ENCODE results near the gene TRAPPC5.
A peak's percentile ranks its signal among the peaks of the same experiment; 100 is the strongest.
"Not testable (repeated sequence)": the region's sequence is repeated elsewhere in the genome, so short reads cannot be mapped to it uniquely, and the experiment has no call there.

The TRAPPC5 gene

GRCh38 chr19:7643031-7643415 is 37.6 kb upstream of the TRAPPC5 start:
- Histone ChIP-seq H3K27ac (replicated peaks) (no peak overlapping the region), H3K27me3 (ENCODE audit: insufficient read depth, poor library complexity, severe bottlenecking) (no peaks in the 10 kb centered on the region), H3K4me3 (replicated peaks; ENCODE audit: insufficient read depth, low read length) (no peak overlapping the region)
- DNase-seq (ENCODE audit: low read depth in 1 of 2, low spot score in 1 of 2), result no peak
- no peak for TF ChIP-seq POLR2AphosphoS5 (IDR thresholded peaks at IDR 0.05; ENCODE audit: low read depth)
- no peak for TF ChIP-seq GABPA (IDR thresholded peaks at IDR 0.05; ENCODE audit: low read depth)
- TF ChIP-seq, protein P1, sequence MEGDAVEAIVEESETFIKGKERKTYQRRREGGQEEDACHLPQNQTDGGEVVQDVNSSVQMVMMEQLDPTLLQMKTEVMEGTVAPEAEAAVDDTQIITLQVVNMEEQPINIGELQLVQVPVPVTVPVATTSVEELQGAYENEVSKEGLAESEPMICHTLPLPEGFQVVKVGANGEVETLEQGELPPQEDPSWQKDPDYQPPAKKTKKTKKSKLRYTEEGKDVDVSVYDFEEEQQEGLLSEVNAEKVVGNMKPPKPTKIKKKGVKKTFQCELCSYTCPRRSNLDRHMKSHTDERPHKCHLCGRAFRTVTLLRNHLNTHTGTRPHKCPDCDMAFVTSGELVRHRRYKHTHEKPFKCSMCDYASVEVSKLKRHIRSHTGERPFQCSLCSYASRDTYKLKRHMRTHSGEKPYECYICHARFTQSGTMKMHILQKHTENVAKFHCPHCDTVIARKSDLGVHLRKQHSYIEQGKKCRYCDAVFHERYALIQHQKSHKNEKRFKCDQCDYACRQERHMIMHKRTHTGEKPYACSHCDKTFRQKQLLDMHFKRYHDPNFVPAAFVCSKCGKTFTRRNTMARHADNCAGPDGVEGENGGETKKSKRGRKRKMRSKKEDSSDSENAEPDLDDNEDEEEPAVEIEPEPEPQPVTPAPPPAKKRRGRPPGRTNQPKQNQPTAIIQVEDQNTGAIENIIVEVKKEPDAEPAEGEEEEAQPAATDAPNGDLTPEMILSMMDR (IDR thresholded peaks at IDR 0.05; ENCODE audit: insufficient read depth, low read length), result no peak
- TF ChIP-seq REST (IDR thresholded peaks at IDR 0.05; ENCODE audit: insufficient replicate concordance, low read depth), result no peak
- no peak for TF ChIP-seq SPI1 (IDR thresholded peaks at IDR 0.05; ENCODE audit: borderline replicate concordance, low read depth)

GRCh38 chr19:7643629-7644549 is 36.7 kb upstream of the TRAPPC5 start:
- H3K27ac ChIP-seq (replicated peaks), result peak overlapping the region; percentile 90
- H3K4me3 ChIP-seq (replicated peaks; ENCODE audit: insufficient read depth, low read length); H3K27me3 ChIP-seq (ENCODE audit: insufficient read depth, poor library complexity, severe bottlenecking): not testable (repeated sequence)
- peak; percentile 32 to 74 for DNase-seq (ENCODE audit: low read depth in 1 of 2, low spot score in 1 of 2)

- peak overlapping the region; percentile 90 for H3K27ac ChIP-seq (replicated peaks)
- no peaks in the 10 kb centered on the region for H3K27me3 ChIP-seq (ENCODE audit: insufficient read depth, poor library complexity, severe bottlenecking)
- no peak overlapping the region for H3K4me3 ChIP-seq (replicated peaks; ENCODE audit: insufficient read depth, low read length)
- no peak for TF ChIP-seq REST (IDR thresholded peaks at IDR 0.05; ENCODE audit: insufficient replicate concordance, low read depth)
- DNase-seq (ENCODE audit: low read depth in 1 of 2, low spot score in 1 of 2), result no peak
Observed at GRCh38 chr19:7644550-7644877, 36.1 kb upstream of the TRAPPC5 start.

DNA sequence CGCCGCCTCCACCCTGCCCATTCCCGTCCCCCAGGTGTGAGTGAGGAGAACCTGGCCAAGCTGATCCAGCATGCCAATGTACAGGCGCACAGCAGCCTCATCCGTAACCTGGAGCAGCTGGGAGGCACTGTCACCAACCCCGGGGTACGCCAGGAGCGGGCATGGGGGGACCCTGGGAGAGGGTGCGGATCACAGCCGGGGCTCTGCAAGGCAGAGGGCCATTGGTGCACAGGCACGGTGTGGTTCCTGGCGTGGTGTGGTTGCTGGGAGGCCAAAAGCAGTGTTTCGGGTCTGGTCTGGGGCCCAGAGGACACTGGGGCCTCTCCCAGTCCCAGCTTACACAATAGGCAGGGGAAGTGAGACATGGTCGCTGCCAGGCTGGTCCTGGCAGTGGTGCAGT is 35.5 kb upstream of the TRAPPC5 start:
- H3K27me3 ChIP-seq (ENCODE audit: insufficient read depth, poor library complexity, severe bottlenecking), result no peaks in the 10 kb centered on the region
- peak; percentile 60; the same call in 1 of the 2 replicates for TF ChIP-seq POLR2AphosphoS5 (IDR thresholded peaks at IDR 0.05; ENCODE audit: low read depth)
- no peak for TF ChIP-seq SPI1 (IDR thresholded peaks at IDR 0.05; ENCODE audit: borderline replicate concordance, low read depth)
- H3K27ac ChIP-seq (replicated peaks), result peak overlapping the region; percentile 90
- DNase-seq (ENCODE audit: low read depth in 1 of 2, low spot score in 1 of 2), result peak; percentile 85 to 87
- H3K4me3 ChIP-seq (replicated peaks; ENCODE audit: insufficient read depth, low read length), result no peak overlapping the region

DNA sequence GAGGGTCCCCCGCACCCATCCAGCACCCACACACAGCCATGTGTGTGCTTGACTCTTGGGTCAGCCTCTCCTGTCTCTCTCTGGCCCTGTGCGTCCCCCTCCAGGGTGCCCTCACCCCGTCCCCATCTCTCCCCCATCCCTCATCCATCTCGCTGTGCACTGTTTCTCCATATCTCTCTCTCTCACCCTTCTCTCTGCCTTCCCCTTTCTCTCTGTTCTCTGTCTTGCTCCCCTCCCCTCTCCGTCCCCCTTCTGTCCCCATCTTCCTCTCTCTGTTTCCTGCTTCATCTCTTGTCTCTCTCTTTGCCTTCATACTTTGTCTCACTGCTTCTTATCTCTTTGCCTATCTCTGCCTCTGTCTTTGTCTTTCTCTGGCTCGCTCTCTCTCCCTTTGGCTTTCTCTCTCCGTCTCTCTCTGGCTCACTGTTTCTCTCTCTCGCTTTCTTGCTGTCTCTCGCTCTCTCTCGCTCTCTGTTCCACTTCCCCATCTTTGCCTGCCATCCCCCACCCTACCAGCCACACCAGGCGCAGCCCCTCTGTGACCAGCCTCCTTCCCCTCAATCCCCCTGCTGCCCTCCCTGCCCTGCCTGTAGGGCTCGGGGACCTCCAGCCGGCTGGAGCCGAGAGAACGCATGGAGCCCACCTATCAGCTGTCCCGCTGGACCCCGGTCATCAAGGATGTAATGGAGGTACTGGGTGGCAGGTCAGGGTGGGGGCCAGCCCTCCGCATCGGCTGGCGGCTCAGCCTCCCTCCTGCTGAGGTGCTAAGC is 34.8 kb upstream of the TRAPPC5 start:
- DNase-seq (ENCODE audit: low read depth in 1 of 2, low spot score in 1 of 2), result peak in 1 of 2 experiments; percentile 61
- H3K4me3 ChIP-seq (replicated peaks; ENCODE audit: insufficient read depth, low read length), result peak overlapping the region; percentile 49
- TF ChIP-seq POLR2AphosphoS5 (IDR thresholded peaks at IDR 0.05; ENCODE audit: low read depth), result no peak; the same call in 1 of the 2 replicates
- TF ChIP-seq SPI1 (IDR thresholded peaks at IDR 0.05; ENCODE audit: borderline replicate concordance, low read depth), result peak; percentile 56
- H3K27ac ChIP-seq (replicated peaks), result peak overlapping the region; percentile 90
- H3K27me3 ChIP-seq (ENCODE audit: insufficient read depth, poor library complexity, severe bottlenecking), result no peaks in the 10 kb centered on the region
